ENCODE results near the gene ATXN7.

Gene ATXN7

GRCh38 chr3:63863150-63864007 is at the start of gene ATXN7, which contains the start of gene THOC7:
TSS of gene ATXN7 (plus strand) at chr3:63863867. CDS start at chr3:63912599, 48,732 bp downstream.
TSS of gene THOC7 (minus strand) at chr3:63863805. CDS start at chr3:63863790, 15 bp downstream.
- peak; percentile 61 for DNase-seq
- in situ Hi-C loops (cut with MboI; ENCODE audit: low pct_unique_long_range_greater_than_20kb, low sequenced_read_pairs) = no loop called here

GRCh38 chr3:63814237-63814636 is 49.4 kb upstream of the ATXN7 start:
- DNase-seq = no peak
- in situ Hi-C loops (cut with MboI; ENCODE audit: low pct_unique_long_range_greater_than_20kb, low sequenced_read_pairs) = loop anchor here (25.0 kb wide), 1 partner anchor 452 kb away; no protein-coding TSS in a partner anchor

GRCh38 chr3:63817225-63817624 is 46.4 kb upstream of the ATXN7 start:
- no peak for DNase-seq
- in situ Hi-C loops (cut with MboI; ENCODE audit: low pct_unique_long_range_greater_than_20kb, low sequenced_read_pairs) = loop anchor here (25.0 kb wide), 1 partner anchor 455 kb away; no protein-coding TSS in a partner anchor

- DNase-seq = peak; percentile 70
These were observed 45.2 kb upstream of the ATXN7 start for GRCh38 chr3:63818282-63819150.

GRCh38 chr3:63819151-63819398 is 44.6 kb upstream of the ATXN7 start, which contains the start of gene C3orf49:
TSS of gene C3orf49 (plus strand) at chr3:63819299. CDS start at chr3:63819472, 173 bp downstream.
- in situ Hi-C loops (cut with MboI; ENCODE audit: low pct_unique_long_range_greater_than_20kb, low sequenced_read_pairs) = loop anchor here (25.0 kb wide), 1 partner anchor 457 kb away; no protein-coding TSS in a partner anchor
- no peak for DNase-seq

More at GRCh38 chr3:63818282-63819150, 45.2 kb upstream of the ATXN7 start:
- in situ Hi-C loops (cut with MboI; ENCODE audit: low pct_unique_long_range_greater_than_20kb, low sequenced_read_pairs) = loop anchor here (25.0 kb wide), 1 partner anchor 456 kb away; no protein-coding TSS in a partner anchor

GRCh38 chr3:63824309-63824708 is 39.4 kb upstream of the ATXN7 start:
- DNase-seq = no peak
- in situ Hi-C loops (cut with MboI; ENCODE audit: low pct_unique_long_range_greater_than_20kb, low sequenced_read_pairs) = loop anchor here (25.0 kb wide), 1 partner anchor 462 kb away; no protein-coding TSS in a partner anchor

- in situ Hi-C loops (cut with MboI; ENCODE audit: low pct_unique_long_range_greater_than_20kb, low sequenced_read_pairs) = no loop called here
- DNase-seq = no peak
These were observed 33.1 kb upstream of the ATXN7 start for GRCh38 chr3:63830526-63830925.

GRCh38 chr3:63832395-63832794 is 31.3 kb upstream of the ATXN7 start:
- no peak for DNase-seq
- in situ Hi-C loops (cut with MboI; ENCODE audit: low pct_unique_long_range_greater_than_20kb, low sequenced_read_pairs) = no loop called here

GRCh38 chr3:63841704-63842103 is 22.0 kb upstream of the ATXN7 start:
- in situ Hi-C loops (cut with MboI; ENCODE audit: low pct_unique_long_range_greater_than_20kb, low sequenced_read_pairs) = no loop called here
- no peak for DNase-seq

GRCh38 chr3:63842127-63842526 is 21.5 kb upstream of the ATXN7 start:
- in situ Hi-C loops (cut with MboI; ENCODE audit: low pct_unique_long_range_greater_than_20kb, low sequenced_read_pairs) = no loop called here

GRCh38 chr3:63845215-63845614 is 18.5 kb upstream of the ATXN7 start:
- in situ Hi-C loops (cut with MboI; ENCODE audit: low pct_unique_long_range_greater_than_20kb, low sequenced_read_pairs) = no loop called here
- no peak for DNase-seq

More at GRCh38 chr3:63842127-63842526, 21.5 kb upstream of the ATXN7 start:
- DNase-seq = no peak

GRCh38 chr3:63847718-63848450 is 15.8 kb upstream of the ATXN7 start:
- no peak for DNase-seq
- in situ Hi-C loops (cut with MboI; ENCODE audit: low pct_unique_long_range_greater_than_20kb, low sequenced_read_pairs) = no loop called here

GRCh38 chr3:63849175-63849574 is 14.5 kb upstream of the ATXN7 start:
- DNase-seq = no peak
- in situ Hi-C loops (cut with MboI; ENCODE audit: low pct_unique_long_range_greater_than_20kb, low sequenced_read_pairs) = no loop called here

- in situ Hi-C loops (cut with MboI; ENCODE audit: low pct_unique_long_range_greater_than_20kb, low sequenced_read_pairs) = no loop called here
- no peak for DNase-seq
These were observed 12.4 kb upstream of the ATXN7 start for GRCh38 chr3:63851287-63851686.

- in situ Hi-C loops (cut with MboI; ENCODE audit: low pct_unique_long_range_greater_than_20kb, low sequenced_read_pairs) = no loop called here
- no peak for DNase-seq
These were observed 10.6 kb upstream of the ATXN7 start for GRCh38 chr3:63853106-63853505.

GRCh38 chr3:63855333-63855940 is 8.2 kb upstream of the ATXN7 start:
- no peak for DNase-seq
- in situ Hi-C loops (cut with MboI; ENCODE audit: low pct_unique_long_range_greater_than_20kb, low sequenced_read_pairs) = no loop called here

GRCh38 chr3:63857311-63857710 is 6.4 kb upstream of the ATXN7 start:
- no peak for DNase-seq
- in situ Hi-C loops (cut with MboI; ENCODE audit: low pct_unique_long_range_greater_than_20kb, low sequenced_read_pairs) = no loop called here

- DNase-seq = no peak
- in situ Hi-C loops (cut with MboI; ENCODE audit: low pct_unique_long_range_greater_than_20kb, low sequenced_read_pairs) = no loop called here
These were observed 2.9 kb upstream of the ATXN7 start for GRCh38 chr3:63860776-63861175.

- in situ Hi-C loops (cut with MboI; ENCODE audit: low pct_unique_long_range_greater_than_20kb, low sequenced_read_pairs) = no loop called here
These were observed 2.4 kb upstream of the ATXN7 start for GRCh38 chr3:63861306-63861705.

More at GRCh38 chr3:63861306-63861705, 2.4 kb upstream of the ATXN7 start:
- no peak for DNase-seq

Measured in KBM-7 (cell line).